Measurements from ENCODE around the gene SCP2.

- TF ChIP-seq CTCF (conservative IDR thresholded peaks at IDR 0.05; ENCODE audit: low read length) (no peak), EZH2phosphoT487 (IDR thresholded peaks at IDR 0.05; ENCODE audit: borderline replicate concordance) (no peak)
Observed at GRCh38 chr1:53073868-53074311, 146.8 kb downstream of the SCP2 start.

Measured in Loucy (cell line).